MCF 10A (cell line): Measurements from ENCODE around the gene ZNF142. TPM values are rescaled to one million over a fixed set of nuclear protein-coding genes. Genes with fewer than 3 reads are reported as not detected.

ENCODE experiments used
- BruUV-seq: library from RNA; stranded (reverse); fragments of 400-500 nt; replicated peaks from 2 replicates; lab custom pipeline; 2021; lab: Mats Ljungman, UMichigan
- CTCF ChIA-PET: fragments of 300-600 bp; sonication (Branson Sonifier 250); formaldehyde crosslinking; extraction: SDS; loops from one replicate; lab custom pipeline; 2021; ENCODE audit warnings: antibody characterized with exemption, inconsistent platforms; lab: Yijun Ruan, JAX
- POLR2A ChIA-PET: fragments of 300-600, 350-650 bp; sonication (Branson Sonifier 250); formaldehyde crosslinking; extraction: SDS; loops from one replicate; lab custom pipeline; 2020; ENCODE audit warnings: antibody characterized with exemption, inconsistent platforms; lab: Yijun Ruan, JAX
- DNase-seq: peaks from one replicate; pipeline ENCODE4 v3.0.0-alpha.2; 2018; ENCODE audit not compliant: unreplicated experiment
- H3K27ac Mint-ChIP-seq: one replicate; pipeline ENCODE4 v1.8.0; 2022; ENCODE audit warnings: mild to moderate bottlenecking, low read depth, mixed read lengths; ENCODE audit not compliant: unreplicated experiment
- H3K27me3 Mint-ChIP-seq: one replicate; pipeline ENCODE4 v1.8.0; 2022; ENCODE audit warnings: mixed read lengths; ENCODE audit not compliant: insufficient read depth, unreplicated experiment
- H3K36me3 Mint-ChIP-seq: one replicate; pipeline ENCODE4 v1.8.0; 2022; ENCODE audit warnings: mild to moderate bottlenecking, moderate library complexity, mixed read lengths; ENCODE audit not compliant: insufficient read depth, unreplicated experiment
- H3K4me1 Mint-ChIP-seq: one replicate; pipeline ENCODE4 v1.8.0; 2022; ENCODE audit warnings: mixed read lengths; ENCODE audit not compliant: insufficient read depth, unreplicated experiment
- H3K4me3 Mint-ChIP-seq: one replicate; pipeline ENCODE4 v1.8.0; 2022; ENCODE audit warnings: mild to moderate bottlenecking, moderate library complexity, mixed read lengths; ENCODE audit not compliant: unreplicated experiment
- H3K9me3 Mint-ChIP-seq: one replicate; pipeline ENCODE4 v1.8.0; 2022; ENCODE audit warnings: mixed read lengths; ENCODE audit not compliant: unreplicated experiment
- CTCF ChIP-seq: fragments of 200-600 bp; IDR thresholded peaks from one replicate; pipeline ENCODE4 v1.8.0; 2022; ENCODE audit warnings: antibody characterized with exemption, mild to moderate bottlenecking; ENCODE audit not compliant: unreplicated experiment
- intact Hi-C: fragments of 100-400 bp; cut with micrococcal nuclease; formaldehyde crosslinking; loops from 2 replicates; pipeline ENCODE4 v1.14.1; 2022
- total RNA-seq: library from RNA; stranded (reverse); gene quantifications from 2 replicates; pipeline ENCODE4 v1.2.3, GENCODE V29; 2022

The ZNF142 gene
- total RNA-seq, 1 experiment from 2014 or later, result 37.8 TPM

GRCh38 chr2:218642121-218642656, 17.2 kb downstream of the ZNF142 start:
- Mint-ChIP-seq H3K36me3 (peaks cover 79% of the 10 kb centered on the region), H3K27ac (no peak overlapping the region), H3K4me3 (no peak overlapping the region), H3K27me3 (no peaks in the 10 kb centered on the region), H3K4me1 (no peaks in the 10 kb centered on the region), H3K9me3 (no peaks in the 10 kb centered on the region)
- CTCF ChIA-PET, result interaction anchor here (0.6 to 2.0 kb wide), 3 partner anchors 8 to 699 kb away, joined by 3 to 6 read pairs (median 3); no protein-coding TSS in a partner anchor
- no peak for DNase-seq
- BruUV-seq, result no TSS peak
- TF ChIP-seq CTCF, result no peak
- intact Hi-C loops, result no loop called here
- POLR2A ChIA-PET, result no interaction called here

DNA sequence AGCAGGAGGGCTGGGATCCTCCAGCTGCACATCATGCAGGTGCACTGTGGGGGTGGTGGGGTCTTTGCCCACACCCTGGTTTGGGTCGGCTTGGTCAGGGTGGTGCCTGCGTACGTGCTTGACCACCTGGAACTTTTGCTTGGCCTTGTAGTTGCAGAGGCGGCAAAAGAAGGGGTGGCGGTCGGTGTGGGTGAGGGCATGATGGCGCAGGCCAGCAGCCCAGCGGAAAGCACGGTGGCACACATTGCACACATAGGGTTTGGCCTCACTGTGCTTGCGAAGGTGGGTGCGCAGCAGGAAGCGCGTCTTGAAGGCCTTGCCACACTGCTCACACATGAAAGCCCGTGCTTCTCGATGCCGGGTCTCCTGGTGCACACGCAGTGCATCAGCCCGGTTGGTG, 21.1 kb downstream of the ZNF142 start:
- Mint-ChIP-seq H3K4me1 (no peaks in the 10 kb centered on the region), H3K27me3 (no peaks in the 10 kb centered on the region), H3K27ac (no peak overlapping the region), H3K36me3 (peaks cover 72% of the 10 kb centered on the region), H3K9me3 (no peaks in the 10 kb centered on the region), H3K4me3 (no peak overlapping the region)
- TF ChIP-seq CTCF, result no peak
- CTCF ChIA-PET, result interaction anchor here (0.8 to 1.3 kb wide), 2 partner anchors 10 to 19 kb away, joined by 4 read pairs; no protein-coding TSS in a partner anchor
- DNase-seq, result no peak
- intact Hi-C loops, result no loop called here
- no TSS peak for BruUV-seq
- POLR2A ChIA-PET, result no interaction called here

GRCh38 chr2:218635719-218636118, 23.7 kb downstream of the ZNF142 start:
- DNase-seq, result no peak
- no peak for TF ChIP-seq CTCF
- no peaks in the 10 kb centered on the region for H3K4me1 Mint-ChIP-seq
- no TSS peak for BruUV-seq
- POLR2A ChIA-PET, result interaction anchor here (0.6 kb wide), 1 partner anchor 116 kb away, joined by 5 read pairs; no protein-coding TSS in a partner anchor
- peaks cover 53% of the 10 kb centered on the region for H3K36me3 Mint-ChIP-seq
- CTCF ChIA-PET, result interaction anchor here (0.6 to 1.5 kb wide), 2 partner anchors 12 to 49 kb away, joined by 4 to 5 read pairs; no protein-coding TSS in a partner anchor
- intact Hi-C loops, result no loop called here
- no peaks in the 10 kb centered on the region for H3K27me3 Mint-ChIP-seq
- no peak overlapping the region for H3K4me3 Mint-ChIP-seq
- H3K27ac Mint-ChIP-seq, result no peak overlapping the region
- H3K9me3 Mint-ChIP-seq, result no peaks in the 10 kb centered on the region

GRCh38 chr2:218631837-218632236, 27.6 kb downstream of the ZNF142 start:
- H3K27ac Mint-ChIP-seq, result no peak overlapping the region
- intact Hi-C loops, result no loop called here
- no peaks in the 10 kb centered on the region for H3K9me3 Mint-ChIP-seq
- ChIA-PET CTCF (interaction anchor here (0.5 to 1.2 kb wide), 6 partner anchors 16 to 110 kb away, joined by 3 to 5 read pairs (median 4); no protein-coding TSS in a partner anchor), POLR2A (interaction anchor here (0.6 to 1.2 kb wide), 3 partner anchors 9 to 24 kb away, joined by 3 to 4 read pairs (median 4); partner anchors contain the start of gene PLCD4)
- TF ChIP-seq CTCF, result no peak
- peaks cover 23% of the 10 kb centered on the region for H3K36me3 Mint-ChIP-seq
- H3K27me3 Mint-ChIP-seq, result no peaks in the 10 kb centered on the region
- H3K4me1 Mint-ChIP-seq, result no peaks in the 10 kb centered on the region
- no peak overlapping the region for H3K4me3 Mint-ChIP-seq
- BruUV-seq, result no TSS peak
- peak; percentile 80 for DNase-seq
